Type B pancreatic cell (in vitro differentiated cells): ENCODE results near the gene USP47. TPM values are rescaled to one million over a fixed set of nuclear protein-coding genes. Genes with fewer than 3 reads are reported as not detected.
A peak's percentile ranks its signal among the peaks of the same experiment; 100 is the strongest.

ENCODE experiments used
- DNase-seq: peaks from one replicate; pipeline ENCODE4 v3.0.0; 2021; ENCODE audit warnings: mixed read lengths; ENCODE audit not compliant: unreplicated experiment; ENCODE audit errors: extremely low spot score
- H3K27ac Mint-ChIP-seq: 2 replicates; pipeline ENCODE4 v1.8.0; 2021; ENCODE audit warnings: mild to moderate bottlenecking, mixed read lengths
- H3K27me3 Mint-ChIP-seq: 2 replicates; pipeline ENCODE4 v1.8.0; 2021; ENCODE audit warnings: mixed read lengths
- H3K36me3 Mint-ChIP-seq: 2 replicates; pipeline ENCODE4 v1.8.0; 2021; ENCODE audit warnings: mixed read lengths
- H3K4me1 Mint-ChIP-seq: one replicate; pipeline ENCODE4 v1.8.0; 2021; ENCODE audit warnings: mixed read lengths; ENCODE audit not compliant: unreplicated experiment
- H3K4me3 Mint-ChIP-seq: 2 replicates; pipeline ENCODE4 v1.8.0; 2021; ENCODE audit warnings: mild to moderate bottlenecking, mixed read lengths
- H3K9me3 Mint-ChIP-seq: 2 replicates; pipeline ENCODE4 v1.8.0; 2021; ENCODE audit warnings: mixed read lengths
- total RNA-seq: library from RNA; stranded (reverse); gene quantifications from 2 replicates; pipeline ENCODE4 v1.2.1, GENCODE V29; 2021; ENCODE audit warnings: low replicate concordance
- TF ChIP-seq, protein P1 (sequence below): fragments of 200-600 bp; sonication (generic); conservative IDR thresholded peaks from 2 replicates; pipeline ENCODE4 v1.5.0; 2021; ENCODE audit warnings: antibody characterized with exemption, mild to moderate bottlenecking

Gene USP47
- total RNA-seq, 1 donor from 2014 or later = 54.4 TPM

GRCh38 chr11:11923828-11924227 is 82.1 kb downstream of the USP47 start:
- no peak overlapping the region for H3K4me3 Mint-ChIP-seq

GRCh38 chr11:11929920-11930319 is 88.1 kb downstream of the USP47 start:
- TF ChIP-seq, protein P1, sequence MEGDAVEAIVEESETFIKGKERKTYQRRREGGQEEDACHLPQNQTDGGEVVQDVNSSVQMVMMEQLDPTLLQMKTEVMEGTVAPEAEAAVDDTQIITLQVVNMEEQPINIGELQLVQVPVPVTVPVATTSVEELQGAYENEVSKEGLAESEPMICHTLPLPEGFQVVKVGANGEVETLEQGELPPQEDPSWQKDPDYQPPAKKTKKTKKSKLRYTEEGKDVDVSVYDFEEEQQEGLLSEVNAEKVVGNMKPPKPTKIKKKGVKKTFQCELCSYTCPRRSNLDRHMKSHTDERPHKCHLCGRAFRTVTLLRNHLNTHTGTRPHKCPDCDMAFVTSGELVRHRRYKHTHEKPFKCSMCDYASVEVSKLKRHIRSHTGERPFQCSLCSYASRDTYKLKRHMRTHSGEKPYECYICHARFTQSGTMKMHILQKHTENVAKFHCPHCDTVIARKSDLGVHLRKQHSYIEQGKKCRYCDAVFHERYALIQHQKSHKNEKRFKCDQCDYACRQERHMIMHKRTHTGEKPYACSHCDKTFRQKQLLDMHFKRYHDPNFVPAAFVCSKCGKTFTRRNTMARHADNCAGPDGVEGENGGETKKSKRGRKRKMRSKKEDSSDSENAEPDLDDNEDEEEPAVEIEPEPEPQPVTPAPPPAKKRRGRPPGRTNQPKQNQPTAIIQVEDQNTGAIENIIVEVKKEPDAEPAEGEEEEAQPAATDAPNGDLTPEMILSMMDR = no peak
- Mint-ChIP-seq H3K4me1 (no peaks in the 10 kb centered on the region), H3K27me3 (no peaks in the 10 kb centered on the region), H3K36me3 (peaks cover 58% of the 10 kb centered on the region), H3K9me3 (no peaks in the 10 kb centered on the region), H3K27ac (no peak overlapping the region), H3K4me3 (no peak overlapping the region)
- DNase-seq = no peak

More at GRCh38 chr11:11923828-11924227, 82.1 kb downstream of the USP47 start:
- H3K27me3 Mint-ChIP-seq = no peaks in the 10 kb centered on the region
- H3K9me3 Mint-ChIP-seq = no peaks in the 10 kb centered on the region
- no peaks in the 10 kb centered on the region for H3K4me1 Mint-ChIP-seq
- DNase-seq = no peak
- H3K27ac Mint-ChIP-seq = no peak overlapping the region
- H3K36me3 Mint-ChIP-seq = peaks cover 43% of the 10 kb centered on the region
- TF ChIP-seq, protein P1 = no peak

GRCh38 chr11:11931461-11932055 is 89.8 kb downstream of the USP47 start:
- Mint-ChIP-seq H3K27ac (no peak overlapping the region), H3K27me3 (no peaks in the 10 kb centered on the region), H3K4me1 (no peaks in the 10 kb centered on the region), H3K9me3 (no peaks in the 10 kb centered on the region), H3K36me3 (peaks cover 51% of the 10 kb centered on the region), H3K4me3 (no peak overlapping the region)
- TF ChIP-seq, protein P1 = peak; percentile 79
- DNase-seq = no peak

DNA sequence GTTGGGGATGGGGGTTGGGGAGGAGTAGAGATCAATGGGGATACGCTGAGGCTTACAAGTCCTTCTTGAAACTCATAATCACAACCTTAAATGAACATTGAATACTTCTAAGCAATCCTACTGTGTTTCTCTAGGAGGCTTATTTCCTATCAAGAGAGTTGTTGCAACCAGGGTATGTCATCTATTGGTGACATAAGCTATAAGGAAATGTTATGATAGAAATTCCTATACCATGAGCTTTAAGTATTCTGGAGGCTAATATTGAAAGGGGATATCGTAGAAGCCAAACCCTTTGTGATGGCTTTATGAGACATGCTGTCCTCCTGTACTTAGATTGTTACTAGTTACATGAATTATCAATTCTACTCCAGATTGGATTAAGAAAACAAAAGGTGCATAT is 93.8 kb downstream of the USP47 start:
- TF ChIP-seq, protein P1 = no peak
- no peak overlapping the region for H3K27ac Mint-ChIP-seq
- no peaks in the 10 kb centered on the region for H3K27me3 Mint-ChIP-seq
- peaks cover 9% of the 10 kb centered on the region for H3K4me1 Mint-ChIP-seq
- DNase-seq = no peak
- no peaks in the 10 kb centered on the region for H3K9me3 Mint-ChIP-seq
- peaks cover 51% of the 10 kb centered on the region for H3K36me3 Mint-ChIP-seq
- H3K4me3 Mint-ChIP-seq = no peak overlapping the region

- H3K9me3 Mint-ChIP-seq = no peaks in the 10 kb centered on the region
- peaks cover 13% of the 10 kb centered on the region for H3K4me1 Mint-ChIP-seq
- H3K4me3 Mint-ChIP-seq = no peak overlapping the region
- no peaks in the 10 kb centered on the region for H3K27me3 Mint-ChIP-seq
- peaks cover 48% of the 10 kb centered on the region for H3K36me3 Mint-ChIP-seq
- DNase-seq = no peak
- H3K27ac Mint-ChIP-seq = no peak overlapping the region
- TF ChIP-seq, protein P1 = no peak
Observed at GRCh38 chr11:11937433-11937832, 95.7 kb downstream of the USP47 start.
